Measurements from ENCODE around the gene FBXW11.

GRCh38 chr5:172042183-172042582 lies 35.7 kb upstream of the FBXW11 start:
- no peak for TF ChIP-seq CTCF (IDR thresholded peaks at IDR 0.05)
- no peak for TF ChIP-seq USF2 (IDR thresholded peaks at IDR 0.05)
- TF ChIP-seq NPAS2 (CRISPR knock-in tag; IDR thresholded peaks at IDR 0.05; ENCODE audit: borderline replicate concordance): no peak
- no peak for TF ChIP-seq RCOR1 (IDR thresholded peaks at IDR 0.05; ENCODE audit: low read depth, low read length)
- TF ChIP-seq POLR2AphosphoS2 (conservative IDR thresholded peaks at IDR 0.05; ENCODE audit: low read length): no peak
- no peak for TF ChIP-seq CEBPB (IDR thresholded peaks at IDR 0.05)
- TF ChIP-seq EP300 (IDR thresholded peaks at IDR 0.05): no peak
- TF ChIP-seq CHD4 (IDR thresholded peaks at IDR 0.05; ENCODE audit: borderline replicate concordance): no peak
- no peak for TF ChIP-seq MAFK (IDR thresholded peaks at IDR 0.05; ENCODE audit: partially characterized antibody)
